Activated naive CD8-positive, alpha-beta T cell (primary cell): ENCODE results near the gene DDA1.
"Not testable (repeated sequence)": the region's sequence is repeated elsewhere in the genome, so short reads cannot be mapped to it uniquely, and the experiment has no call there.

ENCODE experiments used
- H3K27ac Mint-ChIP-seq: one replicate; pipeline ENCODE4 v1.8.0; 2021; ENCODE audit warnings: mixed read lengths
- H3K27me3 Mint-ChIP-seq: one replicate; pipeline ENCODE4 v1.8.0; 2021; ENCODE audit warnings: mixed read lengths
- H3K36me3 Mint-ChIP-seq: one replicate; pipeline ENCODE4 v1.8.0; 2021; ENCODE audit warnings: mixed read lengths
- H3K4me1 Mint-ChIP-seq: one replicate; pipeline ENCODE4 v1.8.0; 2021; ENCODE audit warnings: low read depth, mixed read lengths
- H3K4me3 Mint-ChIP-seq: one replicate; pipeline ENCODE4 v1.8.0; 2021; ENCODE audit warnings: mild to moderate bottlenecking, mixed read lengths
- H3K9me3 Mint-ChIP-seq: one replicate; pipeline ENCODE4 v1.8.0; 2021; ENCODE audit warnings: low read depth, mixed read lengths

DDA1 gene

GRCh38 chr19:17281391-17282304 lies 27.7 kb upstream of the DDA1 start, which contains the start of gene ANKLE1:
TSS of gene ANKLE1 (plus strand) at chr19:17281901. CDS start at chr19:17281921, 20 bp downstream.
- Mint-ChIP-seq H3K27me3 (no peaks in the 10 kb centered on the region), H3K4me3 (peak within 1 kb of the TSS; percentile 87), H3K9me3 (no peaks in the 10 kb centered on the region), H3K36me3 (peaks cover under 1% of the 10 kb centered on the region), H3K27ac (peak within 1 kb of the TSS; percentile 86), H3K4me1 (peaks cover 6% of the 10 kb centered on the region)

- peaks cover 6% of the 10 kb centered on the region for H3K4me1 Mint-ChIP-seq
- H3K36me3 Mint-ChIP-seq, result peaks cover 3% of the 10 kb centered on the region
- H3K27me3 Mint-ChIP-seq, result no peaks in the 10 kb centered on the region
- H3K4me3 Mint-ChIP-seq, result peak overlapping the region; percentile 87
- H3K27ac Mint-ChIP-seq, result peak overlapping the region; percentile 86
- no peaks in the 10 kb centered on the region for H3K9me3 Mint-ChIP-seq
Observed at GRCh38 chr19:17282488-17283125, 26.8 kb upstream of the DDA1 start.

GRCh38 chr19:17283504-17283996 lies 25.8 kb upstream of the DDA1 start:
- peak overlapping the region; percentile 76 for H3K4me3 Mint-ChIP-seq
- H3K4me1 Mint-ChIP-seq, result peaks cover 6% of the 10 kb centered on the region
- no peak overlapping the region for H3K27ac Mint-ChIP-seq
- no peaks in the 10 kb centered on the region for H3K27me3 Mint-ChIP-seq
- no peaks in the 10 kb centered on the region for H3K9me3 Mint-ChIP-seq
- H3K36me3 Mint-ChIP-seq, result peaks cover 3% of the 10 kb centered on the region

GRCh38 chr19:17285415-17286135 lies 23.8 kb upstream of the DDA1 start:
- no peaks in the 10 kb centered on the region for H3K9me3 Mint-ChIP-seq
- no peak overlapping the region for H3K4me3 Mint-ChIP-seq
- H3K27me3 Mint-ChIP-seq, result no peaks in the 10 kb centered on the region
- peaks cover 6% of the 10 kb centered on the region for H3K4me1 Mint-ChIP-seq
- peaks cover 3% of the 10 kb centered on the region for H3K36me3 Mint-ChIP-seq
- no peak overlapping the region for H3K27ac Mint-ChIP-seq

GRCh38 chr19:17286263-17286662 lies 23.1 kb upstream of the DDA1 start:
- Mint-ChIP-seq H3K27ac (no peak overlapping the region), H3K4me3 (no peak overlapping the region), H3K4me1 (peaks cover 5% of the 10 kb centered on the region), H3K36me3 (peaks cover 3% of the 10 kb centered on the region), H3K27me3 (no peaks in the 10 kb centered on the region), H3K9me3 (no peaks in the 10 kb centered on the region)

- H3K4me3 Mint-ChIP-seq, result no peak overlapping the region
- no peaks in the 10 kb centered on the region for H3K27me3 Mint-ChIP-seq
- H3K4me1 Mint-ChIP-seq, result peaks cover 4% of the 10 kb centered on the region
- H3K27ac Mint-ChIP-seq, result no peak overlapping the region
- peaks cover 3% of the 10 kb centered on the region for H3K36me3 Mint-ChIP-seq
- no peaks in the 10 kb centered on the region for H3K9me3 Mint-ChIP-seq
Observed at GRCh38 chr19:17286752-17287151, 22.6 kb upstream of the DDA1 start.

- Mint-ChIP-seq H3K4me1 (peaks cover 4% of the 10 kb centered on the region), H3K27me3 (no peaks in the 10 kb centered on the region), H3K9me3 (no peaks in the 10 kb centered on the region), H3K36me3 (peaks cover 3% of the 10 kb centered on the region), H3K27ac (no peak overlapping the region), H3K4me3 (no peak overlapping the region)
Observed at GRCh38 chr19:17289489-17289888, 19.9 kb upstream of the DDA1 start.

- peaks cover 2% of the 10 kb centered on the region for H3K36me3 Mint-ChIP-seq
- peaks cover 5% of the 10 kb centered on the region for H3K4me1 Mint-ChIP-seq
- peak overlapping the region; percentile 89 for H3K27ac Mint-ChIP-seq
- H3K4me3 Mint-ChIP-seq, result peak overlapping the region; percentile 91
- no peaks in the 10 kb centered on the region for H3K27me3 Mint-ChIP-seq
- no peaks in the 10 kb centered on the region for H3K9me3 Mint-ChIP-seq
Observed at GRCh38 chr19:17292301-17293074, 16.9 kb upstream of the DDA1 start.

- peaks cover 2% of the 10 kb centered on the region for H3K36me3 Mint-ChIP-seq
- H3K4me3 Mint-ChIP-seq, result no peak overlapping the region
- no peaks in the 10 kb centered on the region for H3K27me3 Mint-ChIP-seq
- peaks cover 5% of the 10 kb centered on the region for H3K4me1 Mint-ChIP-seq
- no peaks in the 10 kb centered on the region for H3K9me3 Mint-ChIP-seq
- no peak overlapping the region for H3K27ac Mint-ChIP-seq
Observed at GRCh38 chr19:17293605-17294004, 15.8 kb upstream of the DDA1 start.

- no peaks in the 10 kb centered on the region for H3K9me3 Mint-ChIP-seq
- H3K27ac Mint-ChIP-seq, result no peak overlapping the region
- peaks cover 5% of the 10 kb centered on the region for H3K4me1 Mint-ChIP-seq
- H3K27me3 Mint-ChIP-seq, result no peaks in the 10 kb centered on the region
- H3K36me3 Mint-ChIP-seq, result peaks cover 2% of the 10 kb centered on the region
- no peak overlapping the region for H3K4me3 Mint-ChIP-seq
Observed at GRCh38 chr19:17294051-17294891, 15.1 kb upstream of the DDA1 start.

- not testable (repeated sequence) for H3K36me3 Mint-ChIP-seq, H3K27ac Mint-ChIP-seq, H3K9me3 Mint-ChIP-seq, H3K27me3 Mint-ChIP-seq, H3K4me3 Mint-ChIP-seq, H3K4me1 Mint-ChIP-seq
Observed at GRCh38 chr19:17295551-17295950, 13.8 kb upstream of the DDA1 start.

- Mint-ChIP-seq H3K27me3 (no peaks in the 10 kb centered on the region), H3K4me3 (no peak overlapping the region), H3K36me3 (peaks cover 2% of the 10 kb centered on the region), H3K27ac (no peak overlapping the region), H3K9me3 (no peaks in the 10 kb centered on the region), H3K4me1 (peaks cover 5% of the 10 kb centered on the region)
Observed at GRCh38 chr19:17296273-17296672, 13.1 kb upstream of the DDA1 start.

GRCh38 chr19:17296976-17297375 lies 12.4 kb upstream of the DDA1 start:
- H3K9me3 Mint-ChIP-seq, result no peaks in the 10 kb centered on the region
- peaks cover 2% of the 10 kb centered on the region for H3K36me3 Mint-ChIP-seq
- no peak overlapping the region for H3K4me3 Mint-ChIP-seq
- H3K27ac Mint-ChIP-seq, result no peak overlapping the region
- H3K27me3 Mint-ChIP-seq, result no peaks in the 10 kb centered on the region
- peaks cover 7% of the 10 kb centered on the region for H3K4me1 Mint-ChIP-seq
